Stimulated activated CD4-positive, alpha-beta T cell treated with anti-CD3 and anti-CD28 coated beads, Interleukin-2, amount 100 ng/mL, for 48 hours (primary cell): Measurements from ENCODE around the gene NDRG4.

ENCODE experiments used
- DNase-seq, 2 donors: peaks; one replicate each; pipeline ENCODE4 v3.0.0-alpha.2; 2020

NDRG4 gene

GRCh38 chr16:58495521-58496331, 4.2 kb upstream of the NDRG4 start:
- DNase-seq, result no peak

GRCh38 chr16:58497468-58497867, 2.5 kb upstream of the NDRG4 start:
- DNase-seq, result no peak

DNA sequence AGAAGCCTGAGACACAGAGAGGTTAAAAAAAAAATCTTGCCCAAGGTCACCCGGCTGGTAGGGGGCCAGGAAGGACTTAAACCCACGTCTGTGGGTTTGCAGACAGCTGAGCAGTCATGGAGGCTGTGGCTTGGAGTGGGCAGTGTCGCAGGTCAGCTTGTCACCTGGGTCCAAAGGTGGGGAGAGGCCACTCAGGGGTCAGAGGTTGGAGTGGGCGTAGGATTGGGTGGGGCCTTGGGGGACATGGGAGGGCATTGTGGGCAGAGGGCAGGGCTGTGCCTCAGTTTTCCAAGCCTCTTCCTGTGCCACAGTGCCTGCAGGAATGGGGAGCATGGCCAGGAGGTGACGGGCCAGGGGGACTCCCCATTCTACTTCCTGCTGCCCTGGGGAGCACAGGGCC, 2.0 kb upstream of the NDRG4 start:
- no peak for DNase-seq

GRCh38 chr16:58498341-58499091, 1.4 kb upstream of the NDRG4 start:
- DNase-seq, result no peak

DNA sequence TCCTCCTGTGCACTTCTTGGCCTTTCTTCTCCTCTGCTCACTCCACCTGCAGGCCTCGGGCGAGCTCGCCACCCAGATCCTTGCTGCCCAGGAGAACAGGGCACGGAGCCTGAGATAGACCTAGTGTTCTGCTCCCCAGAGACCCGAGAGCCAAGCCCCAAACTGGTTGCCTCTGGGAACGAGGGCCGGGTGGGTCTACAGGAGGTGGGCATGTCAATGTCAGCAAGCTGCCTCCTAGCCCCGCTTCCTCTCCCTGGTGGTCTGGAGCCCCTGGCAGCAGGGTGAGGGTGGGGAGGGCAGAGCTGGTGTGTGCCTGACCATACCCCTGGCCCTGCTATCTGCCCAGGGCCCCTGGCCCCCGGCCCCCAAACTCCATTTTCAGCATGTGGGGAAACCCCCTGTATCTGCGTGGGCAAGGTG, 841 bp upstream of the NDRG4 start:
- DNase-seq, result no peak

DNA sequence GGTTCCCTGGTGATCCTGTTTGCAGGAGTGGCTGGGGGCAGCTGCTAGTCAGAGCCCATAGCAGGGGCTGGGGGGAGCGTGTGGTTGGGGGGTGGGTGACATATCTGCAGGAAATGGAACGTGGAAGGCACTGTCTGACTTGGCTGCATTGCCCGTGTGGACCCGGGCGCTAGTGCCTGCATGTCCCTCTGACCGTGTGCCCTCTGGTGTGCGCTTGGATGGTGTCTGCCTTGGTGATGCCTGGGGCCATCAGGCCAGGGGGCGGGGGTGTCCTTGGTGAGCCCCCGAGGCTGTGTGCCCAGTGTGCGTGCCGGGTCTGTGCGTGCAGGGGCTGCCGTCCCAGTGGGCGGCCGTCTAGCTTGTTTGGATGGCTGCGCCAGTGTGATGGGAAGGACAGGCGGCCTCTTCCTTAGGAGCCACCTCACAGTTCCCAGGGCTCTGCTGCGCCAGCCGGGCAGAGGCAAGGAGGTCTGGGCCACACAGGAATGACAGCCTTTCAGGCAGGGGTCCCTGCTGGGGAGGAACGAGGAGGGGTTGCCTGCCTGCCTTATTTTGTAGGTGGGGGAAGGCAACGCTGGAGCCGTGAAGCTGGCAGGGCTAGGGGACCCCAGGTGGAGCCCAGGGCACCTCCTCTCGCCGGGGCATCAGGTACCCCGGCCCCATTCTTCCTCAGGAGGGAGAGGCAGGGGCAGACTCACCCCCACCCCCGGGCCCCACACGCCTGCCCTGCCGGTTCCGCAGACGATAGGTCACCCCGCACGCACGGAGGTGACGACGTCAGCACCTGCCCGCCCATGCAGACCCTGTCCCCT, 693 bp downstream of the NDRG4 start:
- DNase-seq, result no peak

DNA sequence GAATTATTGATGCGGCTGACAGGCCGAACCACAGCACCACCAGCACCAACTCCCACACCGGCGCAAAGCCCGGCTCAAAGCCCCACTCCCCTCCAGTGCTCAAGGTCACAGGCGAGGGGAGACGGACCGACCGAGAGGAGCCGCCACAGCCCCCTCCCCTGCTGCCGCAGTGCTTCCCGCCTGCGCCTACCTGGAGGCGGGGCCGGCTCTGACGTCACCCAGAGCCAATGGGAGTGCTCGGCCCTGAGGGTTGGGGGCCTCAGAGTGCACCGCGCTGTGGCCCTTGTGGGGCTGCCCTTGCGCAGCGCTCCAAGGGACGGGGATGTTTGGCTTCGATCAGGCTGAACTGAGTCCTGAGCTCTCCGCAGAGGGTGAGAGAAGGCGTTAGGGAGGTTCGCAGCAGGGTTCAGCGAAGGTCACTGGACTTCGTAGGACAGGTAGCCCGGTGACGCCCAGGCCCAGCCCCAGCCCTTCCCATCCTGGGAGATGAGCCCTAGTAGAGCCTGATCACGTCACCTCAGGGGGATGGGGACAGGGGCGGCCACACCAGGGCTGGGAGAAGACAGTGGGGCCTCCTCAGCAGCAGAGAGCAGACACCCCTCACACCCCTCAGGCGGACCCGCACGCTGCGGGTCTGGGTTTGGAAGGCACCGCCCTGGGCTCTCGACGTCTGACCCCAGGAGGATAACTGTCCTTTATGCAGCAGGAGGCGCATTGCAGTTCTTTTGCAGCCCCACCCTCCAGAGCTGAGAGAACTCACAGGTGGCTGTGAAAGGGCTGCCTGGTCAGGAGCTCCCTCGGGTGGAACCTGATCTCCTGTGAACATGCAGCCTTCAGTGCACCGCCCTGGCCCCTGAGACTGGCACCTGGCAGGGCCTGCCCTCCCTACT, 1.5 kb downstream of the NDRG4 start:
- peak in 1 of 2 donors; percentile 43 for DNase-seq

- no peak for DNase-seq
These were observed 2.4 kb downstream of the NDRG4 start for GRCh38 chr16:58502217-58502921.

DNA sequence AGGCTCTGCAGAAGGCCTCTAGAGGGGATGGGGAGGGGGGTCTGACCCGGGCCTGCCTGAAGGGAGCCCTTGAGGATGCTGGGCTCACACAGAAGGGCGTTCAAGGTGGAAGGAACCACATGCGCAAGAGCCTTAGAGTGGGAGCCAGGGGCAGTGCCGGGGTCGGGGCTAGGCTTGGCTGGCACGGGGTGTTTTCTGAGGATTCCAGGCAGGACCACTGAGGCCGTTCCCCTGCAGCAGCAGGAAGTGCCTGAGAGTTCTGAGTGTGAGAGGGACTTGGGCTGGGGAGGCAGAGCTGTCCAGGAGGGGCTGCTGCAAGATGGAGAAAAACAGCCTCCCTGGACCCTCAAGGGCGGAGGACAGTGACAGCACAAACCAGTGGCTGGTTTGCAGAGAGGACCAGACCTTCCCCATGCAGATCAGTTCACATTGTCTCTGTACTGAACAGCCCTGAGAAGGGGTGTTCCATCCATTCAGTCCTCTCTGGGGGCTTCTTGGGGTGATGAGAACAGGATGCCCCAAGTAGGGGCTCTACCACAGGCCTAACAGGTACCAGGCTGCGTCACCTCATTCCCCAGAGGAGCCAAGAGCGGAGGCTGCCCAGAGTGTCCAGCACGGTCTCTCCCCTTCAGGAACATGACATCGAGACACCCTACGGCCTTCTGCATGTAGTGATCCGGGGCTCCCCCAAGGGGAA, 3.4 kb downstream of the NDRG4 start:
- DNase-seq, result no peak

GRCh38 chr16:58503863-58504688, 4.1 kb downstream of the NDRG4 start:
- DNase-seq, result no peak

- DNase-seq, result no peak
These were observed 6.6 kb downstream of the NDRG4 start for GRCh38 chr16:58506241-58507194.

- DNase-seq, result no peak
These were observed 7.4 kb downstream of the NDRG4 start for GRCh38 chr16:58507195-58507962.

- DNase-seq, result no peak
These were observed 8.2 kb downstream of the NDRG4 start for GRCh38 chr16:58507963-58508670.

- no peak for DNase-seq
These were observed 8.8 kb downstream of the NDRG4 start for GRCh38 chr16:58508671-58509251.

DNA sequence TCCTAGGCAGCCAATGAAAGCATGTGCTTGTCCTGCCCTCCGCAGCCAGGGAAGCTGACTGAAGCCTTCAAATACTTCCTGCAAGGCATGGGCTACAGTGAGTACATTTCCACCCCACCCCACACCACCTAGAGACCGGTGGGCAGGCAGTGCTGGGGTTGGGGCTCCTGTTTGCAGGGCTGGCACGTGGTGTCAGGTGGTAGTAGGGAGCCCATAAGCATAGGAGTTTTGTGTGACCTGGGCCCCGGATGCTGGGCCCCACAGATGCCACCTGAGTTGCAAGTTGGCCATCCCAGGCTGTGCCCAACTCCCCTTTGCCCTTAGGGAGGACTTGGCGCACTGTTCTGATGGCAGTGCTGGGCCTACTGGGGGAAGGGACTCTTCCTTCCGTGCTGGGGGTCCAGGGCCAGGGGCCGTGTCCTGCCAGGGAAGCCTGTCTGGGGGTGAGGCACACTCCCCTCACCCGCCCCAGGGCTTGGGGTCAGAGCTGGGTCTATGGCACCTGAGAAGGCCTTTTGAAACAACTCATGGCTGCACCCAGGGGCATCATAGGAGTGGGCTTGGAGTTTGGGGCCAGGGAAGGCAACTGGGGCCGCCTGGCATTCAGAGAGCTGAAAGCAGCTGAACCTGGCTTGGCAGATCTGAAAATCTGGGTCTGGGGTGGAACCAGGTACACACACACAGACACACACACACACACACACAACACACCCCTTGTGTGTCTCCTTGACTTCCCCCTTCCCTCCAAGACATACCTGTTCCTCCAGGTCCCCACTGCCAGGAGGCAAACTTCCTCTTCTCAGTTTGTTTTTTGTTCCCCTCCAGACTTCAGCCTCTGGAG, 9.5 kb downstream of the NDRG4 start:
- DNase-seq, result no peak
